ENCODE measurements around the gene ABLIM2. TPM values are rescaled to one million over a fixed set of nuclear protein-coding genes. Genes with fewer than 3 reads are reported as not detected.

Gene ABLIM2
- total and polyA plus RNA-seq, 2 of the 8 experiments (the other 6 are each of a cell fraction or from before 2014, with no cell fraction given), result 2.8 to 3.0 TPM

DNA sequence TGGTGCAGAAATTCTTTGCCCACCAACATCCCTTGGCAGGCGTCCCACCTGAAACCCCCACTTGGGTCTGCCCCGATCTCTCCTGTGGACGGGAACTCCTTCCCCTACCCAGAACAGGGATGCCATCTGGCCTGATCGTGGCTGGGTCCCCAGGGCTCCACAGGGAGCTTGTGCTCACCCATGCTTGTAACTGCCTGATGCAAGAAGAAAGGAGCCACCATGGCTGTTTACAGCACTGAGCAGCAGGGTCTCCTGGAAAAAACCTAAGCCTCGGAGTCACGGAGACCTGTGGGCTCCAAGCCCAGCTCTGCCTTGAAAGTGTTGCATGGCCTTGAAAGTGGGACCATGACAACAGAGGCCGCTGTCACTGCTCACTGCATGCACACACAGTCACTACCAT is 117.4 kb downstream of the ABLIM2 start (continued):
- TF ChIP-seq JUN (IDR thresholded peaks at IDR 0.05; ENCODE audit: low read depth, low read length), result no peak
- TF ChIP-seq RFX5 (IDR thresholded peaks at IDR 0.05; ENCODE audit: borderline replicate concordance, low read depth, low read length), result no peak
- TF ChIP-seq SAP30 (IDR thresholded peaks at IDR 0.05; ENCODE audit: insufficient read depth, insufficient replicate concordance, low read length), result no peak
- TF ChIP-seq GABPA (IDR thresholded peaks at IDR 0.05; ENCODE audit: borderline replicate concordance, insufficient read depth, low read length), result no peak
- TF ChIP-seq CREB1 (IDR thresholded peaks at IDR 0.05), result no peak
- TF ChIP-seq SIRT6 (IDR thresholded peaks at IDR 0.05; ENCODE audit: low read length), result no peak
- TF ChIP-seq CBX5 (IDR thresholded peaks at IDR 0.05; ENCODE audit: low read depth, low read length), result no peak
- TF ChIP-seq TAF1 (IDR thresholded peaks at IDR 0.05; ENCODE audit: low read depth, low read length), result no peak

All from H1 (cell line).